GM23248 (cell line): ENCODE data around the gene EMC1.

ENCODE experiments used
- EZH2 ChIP-seq: fragments of 200-600 bp; sonication (generic); IDR thresholded peaks from 2 replicates; pipeline ENCODE4 v1.6.1; 2018; ENCODE audit warnings: antibody characterized with exemption, mild to moderate bottlenecking; ENCODE audit not compliant: insufficient read depth, poor library complexity, severe bottlenecking
- EZH2phosphoT487 ChIP-seq: fragments of 200-600 bp; sonication (generic); IDR thresholded peaks from 2 replicates; pipeline ENCODE4 v1.6.1; 2018; ENCODE audit warnings: antibody characterized with exemption, moderate library complexity, mild to moderate bottlenecking, low read depth; ENCODE audit not compliant: insufficient read depth

DNA sequence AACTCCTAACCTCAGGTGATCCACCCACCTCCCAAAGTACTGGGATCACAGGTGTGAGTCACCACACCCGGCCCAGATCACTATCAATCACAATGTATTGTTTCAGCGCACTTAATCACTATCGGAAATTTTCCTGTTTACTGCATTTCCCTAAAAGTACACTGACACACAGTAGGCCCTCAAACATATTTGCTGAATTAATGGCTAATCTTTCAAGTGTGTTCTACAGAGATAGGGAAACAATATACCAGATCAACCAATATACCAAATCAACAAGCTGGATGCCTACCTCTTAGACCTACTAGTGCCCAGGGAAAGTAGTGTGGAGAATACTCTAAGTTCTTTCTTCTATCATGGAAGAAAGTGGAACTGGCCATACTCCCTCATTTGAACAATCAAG lies 58.3 kb downstream of the EMC1 start:
- TF ChIP-seq EZH2phosphoT487: no peak
- TF ChIP-seq EZH2: no peak
